ENCODE measurements around the gene ALDH1L1.
"Not testable (repeated sequence)": the region's sequence is repeated elsewhere in the genome, so short reads cannot be mapped to it uniquely, and the experiment has no call there.

ALDH1L1 gene

GRCh38 chr3:126083511-126083912 lies 96.9 kb downstream of the ALDH1L1 start:
- peak; percentile 71 for DNase-seq (ENCODE audit: low read depth, low spot score)

- DNase-seq (ENCODE audit: low read depth, low spot score): no peak
Observed at GRCh38 chr3:126083138-126083445, 97.3 kb downstream of the ALDH1L1 start.

DNA sequence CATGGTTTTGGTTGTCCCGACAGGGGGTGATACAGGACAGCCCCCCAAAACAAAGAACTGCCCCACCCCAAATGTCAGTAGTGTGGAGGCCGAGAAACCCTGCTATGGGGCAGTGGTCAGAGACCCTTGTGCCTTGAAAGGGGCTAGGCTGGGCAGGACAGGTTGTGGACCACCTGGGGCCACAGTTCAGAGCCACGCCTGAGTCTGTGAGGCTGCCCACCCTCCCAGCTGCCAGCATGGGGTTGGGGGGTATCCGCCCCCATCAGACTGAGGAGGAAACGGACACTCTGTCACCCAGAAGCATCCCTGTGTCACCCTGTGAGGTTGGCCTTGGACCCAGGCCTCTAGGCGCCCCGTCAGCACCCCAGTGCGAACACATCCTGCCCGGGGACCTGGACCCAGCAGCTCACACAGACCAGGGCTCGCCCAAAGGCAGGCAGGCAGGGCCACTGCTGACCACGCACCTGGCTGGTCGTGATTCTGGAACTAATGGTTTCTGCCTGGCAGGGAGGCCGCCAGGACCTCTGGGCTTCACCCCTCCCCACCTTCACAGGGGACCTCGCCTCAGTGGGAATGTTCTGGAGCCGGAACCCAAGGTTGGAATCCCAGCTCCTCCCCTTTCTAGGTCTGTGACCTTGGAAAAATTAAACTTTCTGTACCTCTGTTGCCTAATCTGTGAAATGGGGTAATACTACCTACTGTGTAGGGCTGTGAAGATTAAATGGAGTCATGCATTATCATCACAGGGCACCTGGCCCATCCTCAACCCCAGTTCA lies 97.8 kb downstream of the ALDH1L1 start:
- no peak for DNase-seq (ENCODE audit: low read depth, low spot score)

DNA sequence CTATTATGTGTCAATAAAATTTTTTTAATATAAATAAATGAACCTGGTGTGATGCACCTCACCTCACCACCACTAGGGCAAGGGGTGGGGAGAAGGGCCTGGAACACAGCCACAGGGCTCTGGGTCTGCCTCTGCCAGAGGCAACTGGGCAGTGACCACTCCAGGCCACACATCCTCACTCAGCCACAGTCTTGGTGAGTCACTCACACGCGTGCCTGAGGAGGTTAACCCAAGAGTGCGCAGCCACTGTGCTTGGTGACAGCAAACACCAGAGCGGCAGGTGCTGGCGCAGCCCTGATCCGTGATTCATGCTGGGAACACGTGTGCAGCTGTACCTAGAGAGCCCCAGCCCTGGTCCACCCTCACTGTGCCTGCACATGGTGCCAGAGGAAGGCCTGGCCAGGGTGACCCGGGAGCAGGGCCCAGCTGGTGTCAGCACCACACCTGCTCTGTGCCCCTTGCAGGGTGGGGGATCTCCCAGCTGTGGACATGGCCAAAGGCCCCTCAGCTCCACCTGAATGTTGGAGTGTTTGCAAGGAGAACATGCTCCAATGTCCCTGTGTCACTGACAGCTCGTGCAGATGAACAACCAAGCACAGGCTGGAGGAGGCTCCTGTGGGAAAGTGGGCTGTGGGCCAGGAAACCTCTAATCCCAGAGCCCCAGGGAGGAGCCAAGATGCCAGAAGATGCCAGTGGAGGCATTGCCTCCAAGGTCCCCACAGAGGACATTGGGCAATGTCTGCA lies 98.6 kb downstream of the ALDH1L1 start:
- DNase-seq (ENCODE audit: low read depth, low spot score): peak; percentile 62

GRCh38 chr3:126080970-126081369 lies 99.4 kb downstream of the ALDH1L1 start:
- no peak for DNase-seq (ENCODE audit: low read depth, low spot score)

DNA sequence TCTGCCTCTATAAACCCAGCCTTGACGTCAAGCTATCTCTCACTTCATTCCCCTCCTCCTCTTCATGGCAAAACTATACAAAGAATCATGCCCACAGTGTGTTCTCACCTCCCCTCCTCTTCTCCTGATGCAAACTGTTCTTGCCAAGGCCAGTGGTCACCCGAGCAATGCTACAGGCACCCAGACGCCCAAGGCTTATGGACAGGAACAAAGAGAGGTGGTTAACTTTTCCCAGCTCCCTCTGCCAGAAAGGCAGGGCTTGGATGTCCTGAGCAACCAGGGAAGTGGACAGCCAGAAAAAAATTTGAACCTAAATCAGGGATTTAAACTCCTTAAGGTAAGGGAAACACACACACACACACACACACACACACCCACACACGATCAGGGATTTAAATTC lies 101.5 kb downstream of the ALDH1L1 start:
- peak; percentile 64 for DNase-seq (ENCODE audit: low read depth, low spot score)

GRCh38 chr3:126077754-126078153 lies 102.6 kb downstream of the ALDH1L1 start:
- DNase-seq (ENCODE audit: low read depth, low spot score): no peak

DNA sequence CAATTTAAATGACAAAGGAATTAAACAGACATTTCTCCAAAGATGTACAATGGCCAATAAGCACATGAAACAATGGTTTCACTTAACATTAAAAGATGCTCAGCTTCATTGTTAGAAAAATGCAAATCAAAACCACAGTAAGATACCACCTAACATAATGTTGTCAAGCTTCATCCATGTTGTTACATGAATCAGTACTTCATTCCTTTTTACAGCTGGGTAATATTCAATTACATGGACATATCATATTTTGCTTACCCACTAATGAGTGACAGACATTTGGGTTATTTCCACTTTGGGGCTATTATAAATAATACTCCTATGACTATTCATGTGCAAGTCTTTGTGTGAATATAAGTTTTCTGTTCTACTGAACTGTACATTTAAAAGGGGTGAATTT lies 104.2 kb downstream of the ALDH1L1 start:
- no peak for DNase-seq (ENCODE audit: low read depth, low spot score)

GRCh38 chr3:126070146-126070545 lies 110.2 kb downstream of the ALDH1L1 start:
- no peak for DNase-seq (ENCODE audit: low read depth, low spot score)

- no peak for DNase-seq (ENCODE audit: low read depth, low spot score)
Observed at GRCh38 chr3:126067959-126068358, 112.4 kb downstream of the ALDH1L1 start.

DNA sequence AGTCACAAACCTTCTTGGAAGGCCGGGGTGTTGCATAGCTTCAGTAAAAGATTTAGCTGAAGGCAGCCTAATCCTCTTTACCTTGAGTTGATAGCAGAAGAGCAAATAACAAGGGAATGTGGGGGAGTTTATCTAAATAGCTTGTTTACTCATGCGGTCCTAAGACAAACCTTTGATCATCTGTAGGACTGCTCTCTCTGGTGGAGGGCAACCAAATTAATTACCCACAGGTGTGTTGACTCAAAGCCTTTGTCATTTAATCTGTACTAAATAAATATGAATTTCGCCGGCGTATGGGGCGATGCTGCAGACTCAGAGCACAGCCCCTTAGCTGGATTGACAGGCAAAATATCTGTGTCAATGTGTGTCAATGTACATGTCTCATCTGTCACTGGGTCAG lies 113.7 kb downstream of the ALDH1L1 start:
- DNase-seq (ENCODE audit: low read depth, low spot score): not testable (repeated sequence)

- DNase-seq (ENCODE audit: low read depth, low spot score): no peak
Observed at GRCh38 chr3:126065876-126066275, 114.5 kb downstream of the ALDH1L1 start.

GRCh38 chr3:126064627-126065258 lies 115.6 kb downstream of the ALDH1L1 start:
- DNase-seq (ENCODE audit: low read depth, low spot score): no peak

DNA sequence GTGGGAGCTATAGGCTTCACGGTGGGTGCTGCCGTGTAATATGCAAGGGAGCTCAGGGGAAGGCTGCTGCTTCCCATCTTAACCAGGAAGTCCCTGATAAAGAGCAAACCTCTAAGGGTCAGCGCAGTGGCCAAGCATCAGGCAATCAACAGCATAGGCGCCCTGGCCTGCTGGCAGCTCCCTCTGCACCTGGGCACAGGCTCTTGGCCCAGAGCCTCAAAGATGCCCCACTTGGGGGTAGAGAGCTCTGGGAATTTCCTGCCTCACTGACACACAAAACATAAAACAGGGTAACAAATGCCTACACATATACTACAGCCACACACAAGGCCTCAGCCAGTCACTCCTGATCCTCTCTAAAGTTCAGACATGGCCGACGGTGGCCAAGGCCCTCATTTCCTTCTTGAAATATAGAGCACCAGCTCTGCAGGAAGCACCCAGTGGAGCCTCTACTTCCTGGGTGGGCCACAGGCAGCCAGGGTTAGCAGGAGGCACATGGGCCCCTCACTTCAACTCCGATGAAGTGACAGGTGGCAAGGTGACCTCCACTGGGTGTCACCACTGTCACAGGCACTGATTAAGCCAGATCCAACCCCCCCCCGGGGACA lies 116.9 kb downstream of the ALDH1L1 start:
- DNase-seq (ENCODE audit: low read depth, low spot score): no peak

- DNase-seq (ENCODE audit: low read depth, low spot score): no peak
Observed at GRCh38 chr3:126061301-126062032, 118.9 kb downstream of the ALDH1L1 start.

- no peak for DNase-seq (ENCODE audit: low read depth, low spot score)
Observed at GRCh38 chr3:126060613-126061145, 119.7 kb downstream of the ALDH1L1 start.

- no peak for DNase-seq (ENCODE audit: low read depth, low spot score)
Observed at GRCh38 chr3:126058666-126059065, 121.7 kb downstream of the ALDH1L1 start.

DNA sequence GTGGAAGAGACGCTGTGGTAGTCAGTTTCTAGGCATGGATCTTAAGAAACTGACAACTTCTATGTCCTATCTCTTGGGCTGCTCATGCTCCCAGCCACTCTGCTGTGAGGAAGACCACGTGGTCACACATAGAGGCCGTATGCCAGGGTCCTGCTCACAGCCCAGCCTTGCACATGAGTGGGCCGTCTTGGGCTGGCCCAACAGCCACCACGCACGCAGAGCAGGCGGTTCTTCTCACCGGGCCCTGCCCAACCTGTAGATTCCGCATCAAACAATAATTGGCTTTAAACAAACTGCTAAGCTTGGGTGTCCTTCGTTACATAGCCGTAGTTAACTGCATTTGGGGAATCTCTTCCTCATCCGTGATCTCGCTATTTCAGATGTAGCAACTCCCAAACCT lies 122.5 kb downstream of the ALDH1L1 start:
- no peak for DNase-seq (ENCODE audit: low read depth, low spot score)

DNA sequence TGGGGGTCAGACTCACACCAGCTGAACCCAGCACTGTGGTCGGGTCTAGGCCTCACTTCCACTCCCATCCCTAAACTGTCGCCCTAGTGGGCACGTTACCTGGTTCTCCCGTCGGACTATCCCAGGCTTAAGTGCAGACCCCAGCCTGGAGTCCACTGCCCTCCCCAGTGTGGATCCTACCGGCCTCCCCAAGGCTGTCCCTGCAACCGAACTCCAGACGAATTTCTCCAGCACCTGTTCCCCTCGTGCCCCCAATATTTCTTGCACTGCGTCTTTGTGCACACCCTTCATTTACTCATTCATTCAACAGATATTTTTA lies 122.9 kb downstream of the ALDH1L1 start:
- DNase-seq (ENCODE audit: low read depth, low spot score): no peak

DNA sequence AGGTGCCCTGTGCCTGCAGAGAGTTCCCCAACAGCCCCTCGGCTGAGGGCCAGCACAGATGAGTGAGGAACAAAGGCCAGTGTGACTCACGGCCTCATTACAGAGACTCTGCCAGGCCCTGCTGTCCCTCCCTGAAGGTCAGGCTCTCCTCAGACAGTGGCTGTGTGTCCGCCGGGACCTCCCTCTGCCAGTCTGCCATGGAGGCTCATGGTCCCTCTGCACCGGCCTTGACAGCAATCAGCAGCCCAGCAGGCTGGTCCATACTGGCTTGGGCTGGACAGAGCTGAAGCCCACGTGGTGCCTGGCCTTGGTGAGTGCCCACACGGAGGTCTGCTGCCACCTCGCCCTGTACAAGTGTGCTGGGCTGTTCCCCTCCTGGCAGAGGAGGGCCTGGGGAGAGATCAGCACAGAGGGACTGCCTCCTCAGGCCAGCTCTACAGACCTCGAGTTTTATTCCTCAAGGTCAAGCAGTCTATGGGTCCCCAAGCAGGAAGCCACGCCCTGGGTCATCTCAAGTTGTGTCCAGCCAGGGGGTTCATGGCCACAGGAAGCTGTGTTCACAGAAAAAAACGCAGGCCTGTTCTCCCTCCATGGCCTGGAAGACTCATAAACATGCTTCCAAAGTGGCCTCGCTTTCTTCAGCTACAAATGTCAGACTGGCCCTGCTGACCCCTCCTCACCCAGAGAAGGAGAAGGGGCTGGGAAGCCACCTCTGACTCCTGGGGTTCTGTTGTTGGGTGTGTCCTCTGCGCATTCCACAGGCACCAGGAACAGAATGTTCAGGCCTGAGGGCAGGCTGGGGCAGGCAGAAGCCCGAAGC lies 123.5 kb downstream of the ALDH1L1 start:
- peak; percentile 75 for DNase-seq (ENCODE audit: low read depth, low spot score)

GRCh38 chr3:126056088-126056487 lies 124.3 kb downstream of the ALDH1L1 start:
- no peak for DNase-seq (ENCODE audit: low read depth, low spot score)

Measured in astrocyte of the hippocampus (primary cell).